HG02870 (cell line): Measurements from ENCODE around the gene TCOF1.

Source experiments
- ATAC-seq: cut with Tn5 transposase; IDR thresholded peaks from one replicate; pipeline ENCODE4 v1.9.1; 2021; ENCODE audit warnings: mild to moderate bottlenecking, moderate library complexity; ENCODE audit not compliant: unreplicated experiment

Gene TCOF1

DNA sequence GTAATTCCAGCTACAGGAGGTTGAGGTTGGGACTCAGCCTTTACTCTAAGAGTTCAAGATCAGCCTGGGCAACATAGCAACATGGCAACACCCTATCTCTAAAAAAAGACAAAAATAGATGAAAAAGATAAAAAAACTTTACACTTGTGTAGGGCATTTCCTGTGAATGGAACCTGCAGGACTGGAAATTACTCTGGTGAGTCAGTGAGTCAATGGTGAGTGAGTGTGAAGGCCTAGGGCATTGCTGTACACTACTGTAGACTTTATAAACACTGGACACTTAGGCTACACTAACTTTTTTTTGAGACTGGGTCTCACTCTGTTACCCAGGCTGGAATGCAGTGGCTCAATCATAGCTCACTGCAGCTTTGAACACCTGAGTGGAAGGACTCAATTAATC, 35.3 kb upstream of the TCOF1 start:
- ATAC-seq = no peak

DNA sequence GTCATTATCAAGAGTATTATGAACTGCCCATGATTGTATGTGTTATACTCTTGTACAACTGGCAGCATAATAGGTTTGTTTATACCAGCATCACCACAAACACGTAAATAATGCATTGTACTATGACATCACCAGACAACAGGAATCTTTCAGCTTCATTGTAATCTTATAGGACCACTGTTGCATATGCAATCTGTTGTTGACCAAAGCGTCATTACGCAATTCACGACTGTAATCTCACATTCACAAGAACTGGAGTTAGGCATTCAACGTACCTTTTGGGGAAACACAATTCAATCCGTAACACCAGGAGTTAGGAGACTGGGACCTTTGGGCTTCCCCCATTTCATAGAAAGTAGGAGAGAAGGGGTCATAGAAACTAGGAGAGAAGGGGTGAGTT, 34.4 kb upstream of the TCOF1 start:
- no peak for ATAC-seq

DNA sequence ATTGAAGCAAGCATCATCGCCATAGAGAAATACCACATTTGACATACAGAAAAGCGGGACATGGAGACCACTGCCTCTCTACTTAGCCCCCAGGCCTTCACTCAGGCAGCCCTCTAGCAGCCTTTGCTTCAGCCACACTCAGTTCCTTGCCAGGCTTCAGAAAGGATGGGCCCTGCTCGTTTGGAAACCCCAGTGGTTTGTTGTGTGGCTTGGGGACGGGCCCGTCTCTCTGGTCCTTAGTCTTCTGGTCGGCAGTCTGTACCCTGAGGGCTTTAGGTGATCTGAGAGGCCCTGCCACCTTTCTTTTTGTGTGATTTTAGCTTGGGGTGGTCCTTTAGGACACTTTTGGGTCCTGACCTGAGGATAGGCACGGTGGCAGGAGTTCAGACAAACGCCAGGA, 33.7 kb upstream of the TCOF1 start:
- ATAC-seq = no peak

DNA sequence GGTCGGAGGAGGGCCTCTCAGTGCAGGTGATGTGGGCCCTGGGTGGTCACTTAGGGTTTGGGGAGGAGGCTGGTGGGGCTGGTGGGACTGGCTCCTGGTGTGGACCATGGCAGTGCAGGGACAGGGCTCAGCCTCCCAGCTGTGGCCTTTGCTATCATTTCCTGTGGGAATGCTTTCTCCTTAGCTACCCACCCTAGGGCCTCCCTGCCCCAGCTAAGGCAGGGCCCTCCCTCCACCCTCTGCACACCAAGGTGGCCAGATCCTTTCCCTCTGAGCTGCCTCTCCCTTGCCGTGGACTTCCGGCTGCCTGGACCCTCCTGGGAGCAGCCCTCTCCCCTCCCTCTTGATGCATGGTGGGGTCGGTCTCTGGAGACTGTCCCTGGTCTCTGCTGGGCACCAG, 32.1 kb upstream of the TCOF1 start:
- no peak for ATAC-seq

DNA sequence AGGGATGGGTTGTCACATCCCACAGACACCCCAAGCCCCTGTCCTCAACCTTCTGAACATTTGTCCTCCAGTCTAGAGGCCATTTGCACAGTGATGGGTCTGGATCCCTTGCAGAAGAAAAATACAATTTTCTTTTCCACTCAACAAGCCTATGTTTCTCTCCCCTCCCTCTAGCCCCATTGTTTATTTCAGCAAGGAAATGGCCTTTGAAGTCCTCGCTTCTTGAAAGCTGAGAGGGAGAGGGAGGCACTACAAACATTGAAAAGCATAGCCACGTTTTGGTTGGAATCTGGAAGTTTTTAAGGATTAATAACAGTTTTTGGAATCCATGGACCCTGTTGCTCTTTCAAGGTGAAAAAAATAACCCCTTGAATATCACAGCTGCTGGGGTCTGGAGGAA, 30.8 kb upstream of the TCOF1 start:
- ATAC-seq = no peak

DNA sequence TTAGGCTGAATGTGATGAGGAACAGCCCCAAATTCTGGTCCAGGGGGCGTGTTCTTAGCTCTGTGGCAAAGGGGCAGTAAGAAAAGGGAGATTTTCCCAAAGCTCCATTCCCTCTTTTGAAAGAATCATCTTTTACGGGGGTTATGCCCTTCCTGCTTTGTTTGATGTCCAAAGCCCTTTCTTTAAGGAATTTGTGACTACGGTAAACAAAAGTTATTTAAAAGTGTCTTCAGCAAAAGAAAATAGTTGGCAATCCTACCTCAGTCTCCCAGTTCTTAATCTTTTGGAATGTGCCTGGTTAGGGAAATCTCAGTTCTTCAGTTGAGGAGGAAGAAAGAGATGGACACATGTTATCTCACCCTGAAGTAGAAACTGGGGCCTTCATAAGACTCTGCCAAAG, 30.4 kb upstream of the TCOF1 start:
- no peak for ATAC-seq

DNA sequence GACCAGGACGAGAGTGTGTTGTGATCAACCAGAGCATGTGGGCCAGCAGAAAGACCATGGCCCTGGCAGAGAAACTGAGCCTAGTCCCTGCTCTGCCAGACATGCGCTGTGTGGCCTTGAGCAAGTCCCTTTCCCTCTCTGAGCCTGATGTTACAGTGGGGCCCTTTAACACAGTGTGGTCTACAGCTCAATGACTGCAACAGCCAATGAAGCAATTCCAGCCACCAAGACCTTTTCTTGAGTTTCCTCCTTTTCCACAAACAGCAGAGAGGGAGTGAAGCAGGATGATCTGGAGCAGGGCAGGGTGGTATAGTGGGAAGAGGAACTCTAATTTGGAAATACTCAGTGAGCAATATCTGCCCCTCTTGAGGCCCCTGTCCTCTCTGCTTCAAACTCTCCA, 29.0 kb upstream of the TCOF1 start:
- no peak for ATAC-seq

DNA sequence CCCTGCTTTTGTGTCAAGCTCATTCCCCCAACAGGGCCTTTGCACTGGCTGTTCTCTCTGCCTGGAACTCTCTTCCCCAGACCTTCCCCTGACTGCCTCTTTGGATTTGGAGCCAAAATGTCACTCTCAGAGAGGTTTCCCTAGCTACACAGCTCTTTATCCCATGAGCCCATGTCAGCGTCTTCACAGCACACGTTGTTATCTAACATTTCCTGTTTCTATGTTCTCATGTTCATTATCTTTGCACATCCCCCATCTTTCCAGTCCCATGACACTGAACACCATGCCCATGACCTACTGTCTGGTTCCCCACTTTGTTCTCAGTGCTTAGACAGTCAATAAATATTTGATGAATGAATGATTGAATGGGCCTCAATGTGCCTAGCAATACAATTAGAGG, 28.5 kb upstream of the TCOF1 start:
- no peak for ATAC-seq

DNA sequence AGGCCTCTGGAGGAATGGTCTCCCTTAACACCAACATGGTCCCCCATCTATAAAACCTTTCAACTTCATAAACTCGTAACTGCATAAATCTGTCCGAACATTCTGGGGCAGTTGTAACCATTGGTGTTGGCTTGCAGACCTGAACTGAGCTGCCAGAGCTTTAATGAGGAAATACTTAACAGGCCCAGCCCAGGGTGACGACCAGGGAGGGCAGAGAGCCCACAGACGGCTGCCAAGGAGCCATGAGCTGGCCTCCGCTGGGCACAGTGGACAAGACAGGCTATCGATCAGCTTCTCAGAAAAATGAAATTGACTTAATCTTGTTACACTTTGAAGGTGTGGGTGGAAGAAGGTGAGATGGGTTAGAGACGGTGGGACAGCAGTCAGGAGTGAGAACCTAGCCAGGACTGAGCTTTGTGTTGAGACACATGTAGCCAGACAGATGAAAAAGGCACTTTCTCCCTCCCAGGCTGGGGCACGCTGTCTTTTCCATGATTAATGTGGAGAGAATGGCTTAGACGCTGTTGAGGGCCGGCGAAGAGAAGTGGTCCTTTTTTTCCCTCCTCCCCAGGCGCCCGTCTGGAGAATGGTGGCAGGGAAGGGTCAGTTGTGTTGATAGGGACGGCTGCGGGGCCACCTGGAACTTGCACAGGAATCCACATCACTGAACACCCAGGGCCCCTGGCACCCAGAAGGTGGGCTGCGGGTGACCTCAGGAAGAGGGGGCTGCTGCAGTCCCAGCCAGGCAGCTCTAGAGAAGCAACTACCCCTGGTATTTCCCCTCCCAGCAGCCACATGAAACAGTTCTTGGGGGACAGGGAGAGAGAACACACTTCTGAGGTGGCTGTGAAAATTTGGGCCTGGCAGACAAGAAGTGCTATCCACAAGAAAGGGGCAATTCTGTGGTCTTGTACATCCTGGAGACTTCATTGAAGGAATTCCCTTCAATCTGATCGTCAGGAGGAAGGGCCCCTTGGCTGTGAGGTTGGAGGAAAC, 27.3 kb upstream of the TCOF1 start:
- ATAC-seq = no peak

DNA sequence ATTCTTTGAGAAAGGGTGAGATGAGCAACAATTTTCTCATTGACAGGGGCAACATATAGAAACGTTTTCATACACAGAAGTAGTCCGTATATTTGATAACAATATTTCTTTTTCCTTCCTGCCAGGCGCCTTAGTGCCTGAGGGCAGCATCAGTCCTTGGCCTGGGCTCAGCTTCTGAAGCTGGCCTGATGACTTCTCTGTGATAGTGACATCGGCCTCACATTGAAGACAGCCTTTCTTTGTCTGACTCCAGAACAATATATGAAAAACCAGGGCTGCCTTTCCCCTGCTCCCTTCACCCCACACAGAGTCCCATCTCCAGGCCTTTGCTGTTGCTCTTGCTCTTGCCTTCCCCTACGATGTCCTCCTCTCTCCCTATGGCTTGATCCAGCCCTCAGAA, 24.1 kb upstream of the TCOF1 start:
- no peak for ATAC-seq

DNA sequence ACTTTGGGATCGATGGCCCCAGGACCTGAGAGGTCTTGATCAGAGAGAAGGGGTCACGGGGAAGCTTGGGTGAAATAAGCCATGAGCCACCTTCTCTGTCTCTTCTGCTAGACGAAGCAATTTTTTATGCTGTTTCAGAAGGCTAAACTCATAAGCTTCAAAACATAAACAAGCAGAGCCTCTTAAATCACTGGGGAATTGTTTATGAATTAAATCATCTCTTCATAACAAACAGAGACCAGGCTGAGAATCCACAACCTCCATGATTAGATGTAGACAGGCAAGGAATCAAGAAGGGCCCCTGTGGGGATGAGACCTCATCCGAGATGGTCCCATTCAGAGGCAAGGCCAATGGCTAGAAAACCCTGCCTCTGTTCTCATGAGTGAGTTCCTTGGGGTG, 21.7 kb upstream of the TCOF1 start:
- no peak for ATAC-seq

DNA sequence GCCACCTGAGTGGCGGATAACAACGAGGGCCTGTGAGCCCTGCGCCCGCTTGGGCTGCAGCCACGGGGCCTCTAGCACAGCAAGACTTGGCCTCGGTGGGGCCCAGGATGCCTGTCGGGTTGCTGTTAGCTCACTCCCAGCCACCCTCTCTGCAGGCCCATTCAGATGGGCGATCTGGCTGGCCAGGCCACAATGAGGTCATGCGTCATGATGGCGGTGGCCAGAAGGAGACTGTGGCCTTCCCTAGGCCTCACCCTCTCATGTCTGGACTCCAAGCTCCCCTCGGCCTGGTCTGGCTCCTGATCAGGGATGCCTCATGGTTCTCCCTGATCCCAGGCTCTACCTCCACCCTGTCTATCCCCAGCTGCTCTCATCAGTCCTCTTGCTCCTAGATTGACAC, 19.0 kb upstream of the TCOF1 start:
- ATAC-seq = no peak

DNA sequence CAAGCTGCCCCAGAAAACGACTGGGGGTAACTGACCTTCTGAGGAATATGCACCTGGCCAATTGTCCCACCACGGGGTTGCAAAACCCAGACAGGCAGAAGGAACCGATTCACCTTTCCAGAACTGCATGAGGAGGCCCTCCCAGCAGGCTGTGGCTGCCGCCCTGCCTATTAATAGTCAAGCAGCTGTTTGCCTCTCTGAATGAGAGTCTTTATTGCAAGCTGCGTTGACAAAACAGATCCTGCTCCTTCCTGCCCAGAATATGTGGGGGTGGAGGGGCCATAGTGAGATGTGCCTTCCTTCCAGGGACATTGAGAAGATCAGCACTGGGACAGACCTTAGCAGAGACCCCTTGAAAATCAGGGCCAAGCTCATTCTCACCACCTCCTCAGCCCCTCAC, 18.3 kb upstream of the TCOF1 start:
- no peak for ATAC-seq

DNA sequence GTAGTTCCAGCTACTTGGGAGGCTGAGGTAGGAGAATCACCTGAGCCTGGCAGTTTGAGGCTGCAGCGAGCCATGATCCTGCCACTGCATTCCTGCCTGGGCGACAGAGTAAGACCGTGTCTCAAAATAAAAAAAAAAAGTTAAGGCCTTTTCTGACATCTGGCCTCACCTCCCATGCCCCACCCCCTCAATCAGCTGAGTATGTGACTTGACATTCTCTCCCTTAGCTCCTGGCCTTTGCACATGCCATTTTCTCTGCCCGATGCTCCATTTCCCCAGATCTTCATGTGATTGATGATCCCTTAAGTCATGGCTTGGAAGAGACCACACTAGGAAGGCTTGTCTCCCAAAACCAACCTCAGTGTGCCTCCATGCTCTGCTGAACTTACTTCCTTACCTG, 17.7 kb upstream of the TCOF1 start:
- no peak for ATAC-seq

DNA sequence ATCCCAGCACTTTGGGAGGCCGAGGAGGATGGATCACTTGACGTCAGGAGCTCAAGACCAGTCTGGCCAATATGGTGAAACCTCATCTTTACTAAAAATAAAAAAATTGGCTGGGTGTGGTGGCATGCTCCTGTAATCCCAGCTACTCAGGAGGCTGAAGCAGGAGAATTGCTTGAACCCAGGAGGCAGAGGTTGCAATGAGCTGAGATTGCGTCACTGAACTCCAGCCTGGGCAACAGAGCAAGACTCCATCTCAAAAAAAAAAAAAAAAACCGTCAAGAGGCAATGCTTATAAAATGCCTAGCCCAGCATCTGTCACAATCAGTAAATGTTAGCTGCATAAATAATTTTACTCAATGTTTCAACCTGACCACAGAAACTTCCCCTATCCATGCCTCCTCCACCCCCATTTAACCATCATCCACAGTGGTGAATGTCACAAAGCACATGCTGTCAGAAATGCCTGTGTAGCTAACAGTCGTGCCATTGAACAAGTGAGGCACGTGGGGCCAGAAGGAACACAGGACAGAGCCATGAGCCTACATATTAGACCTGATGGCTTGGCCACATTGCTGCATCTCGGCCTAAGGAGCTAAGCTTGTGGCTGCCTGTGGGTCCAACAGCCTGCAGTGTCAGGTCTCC, 16.8 kb upstream of the TCOF1 start:
- no peak for ATAC-seq

DNA sequence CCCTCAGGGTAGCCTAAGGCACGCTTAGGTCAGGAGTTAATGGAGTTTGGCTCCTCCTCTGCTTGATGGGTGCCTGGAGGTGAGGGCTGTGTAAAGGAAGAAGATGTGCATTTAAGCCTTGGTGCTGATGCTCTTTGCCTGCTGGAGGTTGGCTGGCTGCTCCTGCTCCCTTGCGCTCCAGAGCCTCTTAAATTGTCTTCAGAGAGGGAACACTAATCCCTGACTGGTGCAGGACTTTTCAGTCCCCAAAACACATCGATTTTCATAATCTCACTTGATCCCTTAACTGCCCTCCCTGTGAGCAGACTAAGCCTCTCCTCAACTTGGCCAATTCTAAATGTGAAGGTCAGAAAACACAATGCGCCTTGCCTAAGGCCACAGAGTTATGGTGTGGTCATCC, 16.2 kb upstream of the TCOF1 start:
- ATAC-seq = no peak

DNA sequence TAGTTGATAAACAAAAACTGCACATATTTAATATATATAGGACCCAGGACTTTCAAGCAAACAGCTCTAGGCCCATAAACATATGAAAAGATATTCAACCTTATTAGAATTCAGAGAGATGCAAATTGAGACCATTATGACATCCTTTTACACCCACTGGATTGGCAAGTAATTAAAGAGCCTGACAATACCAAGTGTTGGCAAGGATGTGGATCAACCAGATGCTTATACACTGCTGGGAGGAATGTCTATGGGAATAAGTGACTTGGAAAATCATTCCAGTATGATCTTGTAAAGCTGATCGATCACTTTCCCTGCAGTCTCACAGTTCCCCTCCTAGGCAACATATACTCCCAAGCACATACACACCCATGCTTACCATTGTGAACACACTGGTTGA, 15.5 kb upstream of the TCOF1 start:
- no peak for ATAC-seq

DNA sequence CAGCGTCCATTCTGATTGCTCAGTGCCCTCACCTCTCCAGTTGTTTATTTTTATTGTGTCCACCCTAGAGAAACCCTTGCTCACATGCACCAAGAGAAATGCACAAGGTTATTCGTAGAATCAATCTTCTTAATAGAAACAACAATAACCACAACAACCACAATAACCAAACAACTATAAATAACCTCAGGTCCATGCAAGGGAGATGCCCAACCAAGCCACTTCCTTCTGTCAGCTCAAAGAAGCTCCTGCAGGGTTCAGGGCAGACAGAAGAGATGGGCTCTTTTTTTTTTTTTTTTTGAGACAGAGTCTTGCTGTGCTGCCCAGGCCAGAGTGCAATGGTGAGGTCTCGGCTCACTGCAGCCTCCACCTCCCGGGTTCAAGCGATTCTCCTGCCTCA, 14.9 kb upstream of the TCOF1 start:
- ATAC-seq = no peak

DNA sequence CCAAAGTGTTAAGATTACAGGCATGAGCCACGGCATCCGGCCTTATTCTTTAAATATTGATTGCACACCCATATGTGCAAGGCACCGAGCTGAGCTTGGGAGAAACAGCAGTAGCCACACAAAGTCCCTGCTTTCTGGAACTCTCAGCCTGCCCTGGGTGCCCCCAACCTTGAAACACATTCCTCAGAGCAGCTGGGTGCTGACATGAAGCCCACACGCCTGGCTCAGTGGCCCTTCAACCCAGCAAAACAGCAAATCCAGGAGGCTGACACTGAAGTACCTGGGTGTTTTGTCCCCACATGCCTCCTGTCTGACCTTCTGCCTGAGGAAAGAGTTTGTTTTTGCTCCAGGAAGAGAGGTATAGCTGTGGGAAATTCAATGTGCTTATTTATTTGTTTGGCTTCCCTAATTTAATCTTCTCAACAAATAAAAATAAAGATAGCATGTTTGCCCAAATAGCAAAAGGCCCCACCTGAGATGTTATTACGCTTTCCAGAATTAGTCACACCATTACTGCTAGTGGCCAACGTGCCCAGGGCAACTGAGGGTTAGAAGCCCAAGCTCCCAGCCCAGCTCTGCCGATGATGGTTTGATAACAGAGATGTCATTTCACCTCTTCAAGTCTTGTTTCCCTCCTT, 13.4 kb upstream of the TCOF1 start:
- ATAC-seq = no peak

DNA sequence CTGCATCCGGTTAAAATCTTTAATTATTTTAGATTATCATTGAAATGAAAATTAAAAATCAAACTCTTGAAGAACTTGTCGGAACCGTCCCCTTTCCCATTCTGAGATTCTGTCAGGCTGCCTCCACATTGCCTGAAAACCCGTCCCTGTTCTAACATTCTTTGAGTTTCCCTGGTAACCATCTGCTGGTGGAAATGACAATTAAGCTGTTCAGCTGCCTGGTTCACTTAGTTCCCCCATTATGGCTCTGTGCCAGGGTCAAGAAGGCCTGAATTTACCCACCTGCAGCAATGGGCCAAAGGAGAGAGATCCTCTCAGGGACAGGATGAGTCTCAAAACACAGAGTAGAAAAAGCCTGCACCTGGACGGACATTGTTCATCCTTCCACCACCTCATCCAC, 11.8 kb upstream of the TCOF1 start:
- ATAC-seq = no peak

DNA sequence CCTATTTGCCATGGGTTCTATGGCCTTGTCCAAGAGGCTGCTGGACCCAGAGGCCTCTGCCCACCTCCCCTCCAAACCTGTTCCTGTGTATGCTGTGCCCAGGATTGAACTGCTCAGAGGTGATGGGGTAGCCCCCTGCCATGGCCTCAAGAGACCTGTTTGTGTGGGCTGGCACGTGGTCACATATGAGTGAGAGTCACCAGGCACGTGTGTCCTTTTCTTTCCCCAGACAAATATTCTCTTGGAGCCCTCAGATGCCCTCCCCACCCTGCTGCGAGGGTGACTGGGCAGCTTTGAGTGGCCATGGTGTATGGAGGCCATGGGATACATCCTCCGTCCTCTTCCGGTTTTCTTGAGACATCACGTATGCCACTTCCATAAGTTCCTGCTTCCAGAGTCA, 10.9 kb upstream of the TCOF1 start:
- no peak for ATAC-seq

DNA sequence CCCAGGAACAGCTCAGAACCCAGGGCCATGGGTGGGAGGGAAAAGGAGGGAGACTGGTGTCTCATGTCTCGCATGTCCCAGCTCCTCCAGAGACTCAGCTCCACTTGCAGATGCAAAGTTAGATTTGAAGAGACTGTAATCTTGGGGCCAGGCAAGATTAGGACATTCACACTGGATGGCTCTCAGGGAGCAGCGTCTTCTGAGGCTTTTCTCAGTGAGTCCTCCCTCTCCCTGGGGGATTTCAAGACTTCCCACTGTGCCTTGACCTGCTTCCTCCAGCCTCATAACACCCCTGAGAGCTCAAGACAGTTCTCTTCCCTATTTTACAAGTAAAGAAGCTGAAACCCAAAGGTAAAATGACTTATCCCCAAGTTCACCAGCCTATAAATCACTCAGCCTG, 10.5 kb upstream of the TCOF1 start:
- no peak for ATAC-seq
